ENCODE measurements around the gene HEPACAM2. TPM values are rescaled to one million over a fixed set of nuclear protein-coding genes. Genes with fewer than 3 reads are reported as not detected.

The HEPACAM2 gene
- total and polyA plus RNA-seq, 2 of the 8 experiments (the other 6 are each of a cell fraction or from before 2014, with no cell fraction given): not detected

DNA sequence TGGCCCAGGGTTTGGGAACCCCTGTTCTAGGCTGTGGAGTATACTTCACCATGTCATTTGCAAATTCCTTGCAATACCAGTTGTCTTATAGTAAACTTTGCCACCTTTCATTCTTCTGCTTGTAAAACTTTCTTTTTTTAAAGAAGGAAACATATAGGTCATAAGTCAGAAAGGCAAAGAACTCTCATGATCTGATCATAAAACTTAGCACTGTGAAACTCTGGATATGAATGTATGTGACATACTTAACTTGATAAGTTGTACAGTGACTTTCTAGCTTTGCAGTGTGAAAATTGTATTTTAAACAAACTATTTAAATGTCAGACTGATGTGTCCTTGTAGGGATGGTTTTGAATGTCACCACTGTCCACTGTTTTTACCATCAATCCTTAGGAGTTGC is 47.1 kb downstream of the HEPACAM2 start:
- H3K27me3 ChIP-seq (replicated peaks in 1 of 4; ENCODE audit: control insufficient read depth in 3 of 4, extremely low read depth in 1 of 4, insufficient read depth in 3 of 4, low read length in 3 of 4): no peaks in the 10 kb centered on the region
- no peaks in the 10 kb centered on the region; a peak in 1 of 7 replicates for H3K4me1 ChIP-seq (replicated peaks in 1 of 4; ENCODE audit: control insufficient read depth in 3 of 4, insufficient read depth in 4 of 4, low read length in 3 of 4)
- no peak overlapping the region for H3K23ac ChIP-seq (ENCODE audit: insufficient read length)
- H2BK120ac ChIP-seq (replicated peaks; ENCODE audit: low read depth, low read length): no peak overlapping the region
- no peak overlapping the region for H4K8ac ChIP-seq (ENCODE audit: extremely low read depth, insufficient read depth, low read length)
- no peak overlapping the region for H3K4ac ChIP-seq (replicated peaks; ENCODE audit: insufficient read length, low read depth, low read length)
- no peaks in the 10 kb centered on the region for H3K79me2 ChIP-seq (ENCODE audit: control insufficient read depth in 1 of 2, insufficient read depth in 2 of 2, low read length in 2 of 2)
- H3K9ac ChIP-seq (replicated peaks in 1 of 4; ENCODE audit: extremely low read depth in 1 of 4, low read depth in 3 of 4, low read length in 3 of 4): no peak overlapping the region
- no peak overlapping the region for H3K18ac ChIP-seq (ENCODE audit: extremely low read depth, low read length)
- H3K4me3 ChIP-seq (ENCODE audit: extremely low read depth in 1 of 4, insufficient read depth in 2 of 4, low read depth in 3 of 4, low read length in 4 of 4): no peak overlapping the region
- ChIA-PET POLR2A (ENCODE audit: partially characterized antibody) (no interaction called here), CTCF (ENCODE audit: partially characterized antibody) (interaction anchor here (0.6 to 2.8 kb wide), 6 partner anchors 8 to 570 kb away, joined by 3 to 24 read pairs (median 3); partner anchors contain the start of gene HEPACAM2)
- no peak overlapping the region for H2BK15ac ChIP-seq (ENCODE audit: low read length)
- DNase-seq (ENCODE audit: low read depth in 1 of 2, low spot score in 2 of 2) (no peak), FAIRE-seq (no peak)
- H3K27ac ChIP-seq (ENCODE audit: low read depth, low read length): no peak overlapping the region
- H3K23me2 ChIP-seq (ENCODE audit: low read depth, low read length): no peaks in the 10 kb centered on the region
- no peaks in the 10 kb centered on the region for H3K36me3 ChIP-seq (ENCODE audit: control insufficient read depth in 2 of 4, insufficient read depth in 4 of 4, low read length in 3 of 4)
- no peak overlapping the region for H2BK12ac ChIP-seq (ENCODE audit: low read depth, low read length)
- H4K20me1 ChIP-seq (replicated peaks in 1 of 2; ENCODE audit: control insufficient read depth in 1 of 2, insufficient read depth in 2 of 2, low read length in 2 of 2): no peaks in the 10 kb centered on the region
- no peak overlapping the region for H4K91ac ChIP-seq (replicated peaks; ENCODE audit: insufficient read length, low read length)
- H3K4me2 ChIP-seq (ENCODE audit: insufficient read depth in 1 of 2, low read depth in 2 of 2, low read length in 2 of 2): no peak overlapping the region
- no peak overlapping the region for H3K56ac ChIP-seq (replicated peaks; ENCODE audit: insufficient read length, low read depth, low read length)
- no peak overlapping the region for H3K14ac ChIP-seq (ENCODE audit: insufficient read length)
- no peak overlapping the region for H2BK5ac ChIP-seq (ENCODE audit: low read depth, low read length)
- no peaks in the 10 kb centered on the region for H3K79me1 ChIP-seq (ENCODE audit: low read depth, low read length)
- H2BK20ac ChIP-seq (ENCODE audit: low read length): no peak overlapping the region
- no peak overlapping the region for H4K5ac ChIP-seq (ENCODE audit: insufficient read length, low read depth, low read length)
- no peak overlapping the region for H2AK5ac ChIP-seq (ENCODE audit: low read depth, low read length)
- H2AFZ ChIP-seq (ENCODE audit: low read length): no peak overlapping the region
- H3K9me3 ChIP-seq (ENCODE audit: insufficient read depth in 2 of 2, low read depth in 1 of 2, low read length in 1 of 2): no peaks in the 10 kb centered on the region; a peak in 1 of 4 replicates
- no peak for TF ChIP-seq GTF2F1 (IDR thresholded peaks at IDR 0.05; ENCODE audit: borderline replicate concordance, low read depth, low read length)
- TF ChIP-seq EP300 (IDR thresholded peaks at IDR 0.05; ENCODE audit: borderline replicate concordance in 1 of 2, low read depth in 2 of 2, low read length in 2 of 2): no peak
- no peak for TF ChIP-seq SUZ12 (IDR thresholded peaks at IDR 0.05; ENCODE audit: low read length)
- TF ChIP-seq HDAC6 (IDR thresholded peaks at IDR 0.05; ENCODE audit: low read depth, low read length): no peak
- no peak for TF ChIP-seq CBX5 (IDR thresholded peaks at IDR 0.05; ENCODE audit: low read depth, low read length)
- TF ChIP-seq, protein P1, sequence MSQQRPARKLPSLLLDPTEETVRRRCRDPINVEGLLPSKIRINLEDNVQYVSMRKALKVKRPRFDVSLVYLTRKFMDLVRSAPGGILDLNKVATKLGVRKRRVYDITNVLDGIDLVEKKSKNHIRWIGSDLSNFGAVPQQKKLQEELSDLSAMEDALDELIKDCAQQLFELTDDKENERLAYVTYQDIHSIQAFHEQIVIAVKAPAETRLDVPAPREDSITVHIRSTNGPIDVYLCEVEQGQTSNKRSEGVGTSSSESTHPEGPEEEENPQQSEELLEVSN (IDR thresholded peaks at IDR 0.05): no peak
